Fibroblast of lung (primary cell): ENCODE measurements around the gene FTO. TPM values are rescaled to one million over a fixed set of nuclear protein-coding genes. Genes with fewer than 3 reads are reported as not detected.

Experiments
- DNase-seq, 2 donors: peaks; one replicate each; pipeline versions ENCODE4 v3.0.0 to v3.0.0-alpha.2; 2010; ENCODE audit warnings: low read depth in 2 of 2
- H2AFZ ChIP-seq: 2 replicates; pipeline ENCODE4 v1.5.1; 2012; ENCODE audit warnings: low read length, control low read depth, inconsistent platforms
- H3K27ac ChIP-seq: 2 replicates; pipeline ENCODE4 v1.5.1; 2011; ENCODE audit warnings: low read length, control low read depth; ENCODE audit not compliant: insufficient read depth
- H3K27me3 ChIP-seq: 2 replicates; pipeline ENCODE4 v1.5.1; 2011; ENCODE audit warnings: mild to moderate bottlenecking, low read length; ENCODE audit not compliant: control insufficient read depth, insufficient read depth
- H3K36me3 ChIP-seq: 2 replicates; pipeline ENCODE4 v1.5.1; 2011; ENCODE audit warnings: low read length; ENCODE audit not compliant: control insufficient read depth, insufficient read depth
- H3K4me1 ChIP-seq: 2 replicates; pipeline ENCODE4 v1.5.1; 2011; ENCODE audit warnings: low read length; ENCODE audit not compliant: control insufficient read depth, insufficient read depth; ENCODE audit errors: extremely low read depth
- H3K4me2 ChIP-seq: 2 replicates; pipeline ENCODE4 v1.5.1; 2011; ENCODE audit warnings: low read length, control low read depth; ENCODE audit not compliant: insufficient read depth; ENCODE audit errors: extremely low read depth
- H3K4me3 ChIP-seq, 4 experiments: fragments of 200-600 bp in 1 of 4; sonication (generic) in 1 of 4; replicated peaks in 1 of 4; 2 replicates each; pipeline ENCODE4 v1.5.1; 2011 to 2016; ENCODE audit warnings: low read length in 4 of 4, low read depth in 3 of 4, mild to moderate bottlenecking in 3 of 4, control low read depth in 2 of 4, inconsistent platforms in 1 of 4, mixed read lengths in 1 of 4; ENCODE audit not compliant: insufficient read depth in 1 of 4; ENCODE audit errors: control extremely low read depth in 1 of 4
- H3K79me2 ChIP-seq: 2 replicates; pipeline ENCODE4 v1.5.1; 2012; ENCODE audit warnings: mild to moderate bottlenecking, low read length, inconsistent platforms; ENCODE audit not compliant: control insufficient read depth, insufficient read depth
- H3K9ac ChIP-seq: 2 replicates; pipeline ENCODE4 v1.5.1; 2011; ENCODE audit warnings: mild to moderate bottlenecking, low read length, control low read depth; ENCODE audit not compliant: insufficient read depth
- H3K9me3 ChIP-seq: 2 replicates; pipeline ENCODE4 v1.5.1; 2012; ENCODE audit warnings: low read depth, low read length; ENCODE audit not compliant: control insufficient read depth, insufficient read depth
- H4K20me1 ChIP-seq: 2 replicates; pipeline ENCODE4 v1.5.1; 2011; ENCODE audit warnings: low read length; ENCODE audit not compliant: control insufficient read depth, insufficient read depth; ENCODE audit errors: extremely low read depth
- CTCF ChIP-seq, 2 donors: IDR thresholded peaks in 1 of 2; conservative IDR thresholded peaks in 1 of 2; 1 replicate in 1 of 2; 2 replicates in 1 of 2; pipeline ENCODE4 v1.5.1; 2011 to 2012; ENCODE audit warnings: low read length in 2 of 2, control low read depth in 1 of 2, inconsistent platforms in 1 of 2, low read depth in 1 of 2, mild to moderate bottlenecking in 1 of 2
- EZH2 ChIP-seq: IDR thresholded peaks from 2 replicates; pipeline ENCODE4 v1.5.1; 2012; ENCODE audit warnings: low read length, control low read depth, mild to moderate bottlenecking; ENCODE audit errors: missing control alignments
- polyA plus RNA-seq, 2 donors: library from polyadenylated mRNA; depleted of rRNA in 1 of 2; stranded (reverse) in 1 of 2; unstranded in 1 of 2; fragments of >200 nt; gene quantifications; 2 replicates each; pipeline ENCODE4 v1.2.1, GENCODE V29; 2011 to 2012; ENCODE audit warnings: missing spikeins in 1 of 2
- total RNA-seq: library from RNA; depleted of rRNA; stranded (reverse); fragments of >200 nt; gene quantifications from 2 replicates; pipeline ENCODE4 v1.2.1, GENCODE V29; 2014

Gene FTO
- total and polyA plus RNA-seq, 2 donors (not counting 1 experiment from before 2014, with no cell fraction given), result 61.1 to 97.6 TPM

GRCh38 chr16:54185045-54185444 lies 481.1 kb downstream of the FTO start:
- Histone ChIP-seq H3K9me3 (no peaks in the 10 kb centered on the region), H3K36me3 (no peaks in the 10 kb centered on the region), H3K27ac (no peak overlapping the region), H2AFZ (no peak overlapping the region), H3K4me1 (no peaks in the 10 kb centered on the region), H3K79me2 (no peaks in the 10 kb centered on the region), H3K4me3 (no peak overlapping the region), H3K4me2 (no peak overlapping the region), H3K9ac (no peak overlapping the region), H3K27me3 (no peaks in the 10 kb centered on the region), H4K20me1 (no peaks in the 10 kb centered on the region)
- DNase-seq, result no peak
- TF ChIP-seq CTCF (conservative IDR thresholded peaks at IDR 0.05 in 1 of 2, IDR thresholded peaks at IDR 0.05 in 1 of 2; ENCODE audit: low read depth in 1 of 2, low read length in 2 of 2), result no peak
- no peak for TF ChIP-seq EZH2

GRCh38 chr16:54191163-54191562 lies 487.2 kb downstream of the FTO start:
- Histone ChIP-seq H3K27ac (no peak overlapping the region), H4K20me1 (no peaks in the 10 kb centered on the region), H3K9ac (no peak overlapping the region), H3K79me2 (no peaks in the 10 kb centered on the region), H3K36me3 (no peaks in the 10 kb centered on the region), H3K4me3 (no peak overlapping the region), H3K4me2 (no peak overlapping the region), H3K27me3 (no peaks in the 10 kb centered on the region), H3K4me1 (no peaks in the 10 kb centered on the region), H2AFZ (no peak overlapping the region), H3K9me3 (no peaks in the 10 kb centered on the region)
- no peak for DNase-seq
- TF ChIP-seq CTCF (conservative IDR thresholded peaks at IDR 0.05 in 1 of 2, IDR thresholded peaks at IDR 0.05 in 1 of 2; ENCODE audit: low read depth in 1 of 2, low read length in 2 of 2) (no peak), EZH2 (no peak)

GRCh38 chr16:54191592-54191991 lies 487.6 kb downstream of the FTO start:
- DNase-seq, result no peak
- Histone ChIP-seq H3K27me3 (no peaks in the 10 kb centered on the region), H3K27ac (no peak overlapping the region), H2AFZ (no peak overlapping the region), H3K79me2 (no peaks in the 10 kb centered on the region), H3K4me1 (no peaks in the 10 kb centered on the region), H3K9ac (no peak overlapping the region), H3K9me3 (no peaks in the 10 kb centered on the region), H3K4me2 (no peak overlapping the region), H4K20me1 (no peaks in the 10 kb centered on the region), H3K36me3 (no peaks in the 10 kb centered on the region), H3K4me3 (no peak overlapping the region)
- TF ChIP-seq EZH2 (no peak), CTCF (conservative IDR thresholded peaks at IDR 0.05 in 1 of 2, IDR thresholded peaks at IDR 0.05 in 1 of 2; ENCODE audit: low read depth in 1 of 2, low read length in 2 of 2) (no peak)
